Gastrocnemius medialis (tissue), 4 donors: ENCODE results near the gene ANKRD34B.

ENCODE experiments used
- CTCF ChIP-seq, 5 experiments: fragments of 450-650 bp in 3 of 5; fragments of 200-600 bp in 2 of 5; sonication (generic) in 2 of 5; IDR thresholded peaks in 4 of 5; conservative IDR thresholded peaks in 1 of 5; 1 replicate in 4 of 5; 2 replicates in 1 of 5; pipeline ENCODE4 v1.5.1; 2016 to 2019; ENCODE audit warnings: antibody characterized with exemption in 5 of 5, mild to moderate bottlenecking in 3 of 5, moderate library complexity in 3 of 5
- POLR2A ChIP-seq, 2 donors: fragments of 450-650 bp; IDR thresholded peaks; one replicate each; pipeline ENCODE4 v1.6.1; 2017; ENCODE audit warnings: antibody characterized with exemption in 2 of 2, mild to moderate bottlenecking in 2 of 2, moderate library complexity in 2 of 2

- TF ChIP-seq CTCF (IDR thresholded peaks at IDR 0.05 in 4 of 5, conservative IDR thresholded peaks at IDR 0.05 in 1 of 5) = no peak
- TF ChIP-seq POLR2A (IDR thresholded peaks at IDR 0.05) = no peak
Observed at GRCh38 chr5:80569961-80570786, at the start of gene ANKRD34B.
